B cell (primary cell): ENCODE measurements around the gene SCEL.

Experiments
- CTCF ChIP-seq: fragments of 200-600 bp; IDR thresholded peaks from one replicate; pipeline ENCODE4 v1.8.0; 2022; ENCODE audit warnings: antibody characterized with exemption, mild to moderate bottlenecking
- EZH2 ChIP-seq: IDR thresholded peaks from 2 replicates; pipeline ENCODE4 v1.6.1; 2012; ENCODE audit warnings: borderline replicate concordance, low read depth, mild to moderate bottlenecking, moderate library complexity, low read length; ENCODE audit not compliant: insufficient read depth, poor library complexity, severe bottlenecking

- TF ChIP-seq CTCF (no peak), EZH2 (no peak)
Observed at GRCh38 chr13:77637588-77637987, 102.1 kb downstream of the SCEL start.
